Non-pigmented ciliary epithelial cell (primary cell): ENCODE data around the gene MRGPRD.
"Not testable (repeated sequence)": the region's sequence is repeated elsewhere in the genome, so short reads cannot be mapped to it uniquely, and the experiment has no call there.

ENCODE experiments used
- DNase-seq: peaks from one replicate; pipeline ENCODE4 v3.0.0-alpha.2; 2010; ENCODE audit warnings: low read depth

Gene MRGPRD

GRCh38 chr11:68993546-68993945, 12.8 kb upstream of the MRGPRD start:
- no peak for DNase-seq

GRCh38 chr11:68992743-68993255, 12.0 kb upstream of the MRGPRD start:
- no peak for DNase-seq

- DNase-seq = no peak
Measured at GRCh38 chr11:68990995-68991780, 10.4 kb upstream of the MRGPRD start.

GRCh38 chr11:68989936-68990606, 9.3 kb upstream of the MRGPRD start:
- no peak for DNase-seq

- no peak for DNase-seq
Measured at GRCh38 chr11:68988491-68988890, 7.7 kb upstream of the MRGPRD start.

GRCh38 chr11:68987211-68987610, 6.4 kb upstream of the MRGPRD start:
- DNase-seq = no peak

GRCh38 chr11:68983801-68984200, 3.0 kb upstream of the MRGPRD start:
- no peak for DNase-seq

- no peak for DNase-seq
Measured at GRCh38 chr11:68982134-68982533, 1.3 kb upstream of the MRGPRD start.

- DNase-seq = no peak
Measured at GRCh38 chr11:68979931-68980775, 633 bp downstream of the MRGPRD start.

- no peak for DNase-seq
Measured at GRCh38 chr11:68978931-68979594, 1.7 kb downstream of the MRGPRD start.

GRCh38 chr11:68978626-68978930, 2.2 kb downstream of the MRGPRD start:
- DNase-seq = no peak

- DNase-seq = no peak
Measured at GRCh38 chr11:68977781-68978625, 2.8 kb downstream of the MRGPRD start.

- DNase-seq = no peak
Measured at GRCh38 chr11:68976563-68976962, 4.2 kb downstream of the MRGPRD start.

- DNase-seq = no peak
Measured at GRCh38 chr11:68976095-68976494, 4.7 kb downstream of the MRGPRD start.

GRCh38 chr11:68974421-68975194, 6.2 kb downstream of the MRGPRD start:
- DNase-seq = no peak

- DNase-seq = not testable (repeated sequence)
Measured at GRCh38 chr11:68973706-68974105, 7.1 kb downstream of the MRGPRD start.

- DNase-seq = no peak
Measured at GRCh38 chr11:68973219-68973618, 7.6 kb downstream of the MRGPRD start.

GRCh38 chr11:68970921-68971636, 9.7 kb downstream of the MRGPRD start:
- no peak for DNase-seq

GRCh38 chr11:68969386-68969785, 11.4 kb downstream of the MRGPRD start:
- DNase-seq = no peak
